PFSK-1 (cell line): Measurements from ENCODE around the gene C9orf43.

Experiments
- FOXP2 ChIP-seq: optimal IDR thresholded peaks from 2 replicates; pipeline ENCODE3; 2011; ENCODE audit warnings: borderline replicate concordance, control low read depth, inconsistent platforms; ENCODE audit not compliant: insufficient read depth; ENCODE audit errors: extremely low read length, extremely low read depth
- POLR2AphosphoS5 ChIP-seq: IDR thresholded peaks from 2 replicates; pipeline ENCODE4 v1.6.1; 2012; ENCODE audit warnings: low read depth, mild to moderate bottlenecking, control low read depth, low read length, moderate library complexity
- SIN3A ChIP-seq: IDR thresholded peaks from 2 replicates; pipeline ENCODE4 v1.6.1; 2012; ENCODE audit warnings: mild to moderate bottlenecking, low read length, moderate library complexity, borderline replicate concordance; ENCODE audit not compliant: insufficient read depth
- TAF1 ChIP-seq: IDR thresholded peaks from 2 replicates; pipeline ENCODE4 v1.6.1; 2012; ENCODE audit warnings: low read length, control low read depth, borderline replicate concordance; ENCODE audit not compliant: insufficient read depth
- TF ChIP-seq, protein P1 (sequence below), 2 experiments: IDR thresholded peaks; 2 replicates each; pipeline versions ENCODE4 v1.6.1 to v1.8.0; 2011 to 2012; ENCODE audit warnings: low read depth in 2 of 2, low read length in 2 of 2, control low read depth in 1 of 2, inconsistent platforms in 1 of 2, mild to moderate bottlenecking in 1 of 2, moderate library complexity in 1 of 2; ENCODE audit not compliant: insufficient read depth in 1 of 2

C9orf43 gene

DNA sequence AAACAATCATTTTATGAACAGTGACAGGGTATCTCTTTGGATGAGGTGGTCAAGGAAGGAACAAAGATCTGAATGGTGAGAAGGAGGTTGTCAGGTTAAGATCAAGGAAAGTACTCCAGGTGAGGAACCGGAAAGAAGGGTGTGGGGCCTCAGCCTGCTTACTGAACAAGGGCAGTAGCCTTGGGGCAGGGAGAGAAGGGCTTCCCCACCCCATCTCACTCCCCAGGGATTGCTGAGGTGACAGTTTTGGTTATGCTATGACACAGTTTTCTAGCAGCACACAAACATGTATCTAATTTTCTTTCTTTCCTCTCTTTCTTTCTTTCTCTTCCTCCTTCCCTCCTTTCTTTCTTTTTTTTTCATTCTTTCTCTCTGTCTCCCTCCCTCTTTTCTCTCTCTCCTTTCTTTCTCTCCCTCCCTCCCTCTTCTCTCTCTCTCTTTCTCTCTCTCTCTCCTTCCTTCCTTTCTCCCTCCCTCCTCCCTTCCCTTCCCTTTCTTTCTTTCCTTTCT lies 29.6 kb upstream of the C9orf43 start:
- TF ChIP-seq FOXP2 = no peak
- TF ChIP-seq, protein P1, sequence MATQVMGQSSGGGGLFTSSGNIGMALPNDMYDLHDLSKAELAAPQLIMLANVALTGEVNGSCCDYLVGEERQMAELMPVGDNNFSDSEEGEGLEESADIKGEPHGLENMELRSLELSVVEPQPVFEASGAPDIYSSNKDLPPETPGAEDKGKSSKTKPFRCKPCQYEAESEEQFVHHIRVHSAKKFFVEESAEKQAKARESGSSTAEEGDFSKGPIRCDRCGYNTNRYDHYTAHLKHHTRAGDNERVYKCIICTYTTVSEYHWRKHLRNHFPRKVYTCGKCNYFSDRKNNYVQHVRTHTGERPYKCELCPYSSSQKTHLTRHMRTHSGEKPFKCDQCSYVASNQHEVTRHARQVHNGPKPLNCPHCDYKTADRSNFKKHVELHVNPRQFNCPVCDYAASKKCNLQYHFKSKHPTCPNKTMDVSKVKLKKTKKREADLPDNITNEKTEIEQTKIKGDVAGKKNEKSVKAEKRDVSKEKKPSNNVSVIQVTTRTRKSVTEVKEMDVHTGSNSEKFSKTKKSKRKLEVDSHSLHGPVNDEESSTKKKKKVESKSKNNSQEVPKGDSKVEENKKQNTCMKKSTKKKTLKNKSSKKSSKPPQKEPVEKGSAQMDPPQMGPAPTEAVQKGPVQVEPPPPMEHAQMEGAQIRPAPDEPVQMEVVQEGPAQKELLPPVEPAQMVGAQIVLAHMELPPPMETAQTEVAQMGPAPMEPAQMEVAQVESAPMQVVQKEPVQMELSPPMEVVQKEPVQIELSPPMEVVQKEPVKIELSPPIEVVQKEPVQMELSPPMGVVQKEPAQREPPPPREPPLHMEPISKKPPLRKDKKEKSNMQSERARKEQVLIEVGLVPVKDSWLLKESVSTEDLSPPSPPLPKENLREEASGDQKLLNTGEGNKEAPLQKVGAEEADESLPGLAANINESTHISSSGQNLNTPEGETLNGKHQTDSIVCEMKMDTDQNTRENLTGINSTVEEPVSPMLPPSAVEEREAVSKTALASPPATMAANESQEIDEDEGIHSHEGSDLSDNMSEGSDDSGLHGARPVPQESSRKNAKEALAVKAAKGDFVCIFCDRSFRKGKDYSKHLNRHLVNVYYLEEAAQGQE (IDR thresholded peaks at IDR 0.05; ENCODE audit: insufficient read depth in 1 of 2, low read depth in 2 of 2, low read length in 2 of 2) = no peak
- TF ChIP-seq SIN3A = no peak
- no peak for TF ChIP-seq POLR2AphosphoS5
- no peak for TF ChIP-seq TAF1

DNA sequence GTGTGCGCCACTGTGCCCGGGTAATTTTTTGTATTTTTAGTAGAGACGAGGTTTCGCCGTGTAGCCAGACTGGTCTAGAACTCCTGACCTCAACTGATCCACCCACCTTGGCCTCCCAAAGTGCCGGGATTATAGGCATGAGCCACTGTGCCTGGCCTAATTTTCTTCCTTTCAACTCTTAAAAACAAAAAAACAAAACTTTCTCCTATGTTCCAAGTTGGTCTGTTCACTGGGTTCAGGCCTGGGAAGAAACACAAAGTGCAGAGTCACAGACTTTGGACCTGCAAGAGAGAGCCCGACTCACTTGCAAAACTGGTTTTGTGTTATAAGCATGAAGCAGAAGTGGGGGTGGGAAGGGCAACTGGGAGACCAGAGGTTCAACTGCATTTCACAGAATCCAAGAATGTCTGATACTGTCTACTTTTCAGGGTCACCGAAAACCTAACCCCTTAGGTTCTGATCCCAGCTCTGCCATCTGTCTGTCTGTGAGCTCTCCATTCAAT lies 28.6 kb upstream of the C9orf43 start:
- TF ChIP-seq, protein P1 (IDR thresholded peaks at IDR 0.05; ENCODE audit: insufficient read depth in 1 of 2, low read depth in 2 of 2, low read length in 2 of 2) = no peak
- TF ChIP-seq TAF1 (no peak), POLR2AphosphoS5 (no peak), FOXP2 (no peak), SIN3A (no peak)

DNA sequence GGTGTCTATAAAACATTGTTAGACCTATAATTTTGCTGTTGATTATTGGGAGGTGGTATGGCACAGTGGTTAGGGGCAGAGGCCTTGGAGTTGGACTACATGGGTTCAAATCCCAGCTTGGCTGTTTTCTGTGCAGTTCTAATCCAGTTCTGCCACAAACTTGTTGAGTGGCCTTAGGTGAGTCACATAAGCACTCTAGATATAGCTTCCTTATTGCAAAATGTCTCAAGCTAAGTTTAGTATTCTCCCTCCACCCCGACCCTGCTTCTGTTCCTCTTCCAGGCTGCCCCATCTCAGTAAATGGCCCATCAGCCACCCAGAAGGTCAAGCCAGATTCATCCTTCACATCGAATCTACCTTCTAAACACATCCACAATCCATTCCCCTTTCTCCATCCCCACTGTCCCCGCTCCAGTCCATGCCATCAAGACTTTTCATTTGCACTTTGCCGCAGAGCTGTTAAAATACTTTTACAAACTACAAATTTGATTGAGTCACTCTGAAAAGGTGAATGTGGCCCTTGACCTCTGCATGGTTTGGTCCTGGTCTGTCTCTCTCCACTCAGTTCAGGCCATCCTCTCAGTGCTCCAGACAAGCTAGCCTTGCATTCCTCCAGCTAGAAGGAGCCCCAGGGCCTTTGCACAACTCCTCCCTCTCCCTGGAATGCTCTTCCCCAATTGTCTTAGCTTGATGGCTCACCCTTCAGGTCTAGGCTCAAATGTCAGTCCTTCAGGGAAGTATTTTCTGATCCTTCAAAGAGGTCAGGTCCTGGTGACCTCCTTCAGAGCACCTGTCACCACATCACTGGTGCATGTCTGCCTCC lies 23.8 kb upstream of the C9orf43 start:
- TF ChIP-seq FOXP2 (no peak), SIN3A (no peak)

DNA sequence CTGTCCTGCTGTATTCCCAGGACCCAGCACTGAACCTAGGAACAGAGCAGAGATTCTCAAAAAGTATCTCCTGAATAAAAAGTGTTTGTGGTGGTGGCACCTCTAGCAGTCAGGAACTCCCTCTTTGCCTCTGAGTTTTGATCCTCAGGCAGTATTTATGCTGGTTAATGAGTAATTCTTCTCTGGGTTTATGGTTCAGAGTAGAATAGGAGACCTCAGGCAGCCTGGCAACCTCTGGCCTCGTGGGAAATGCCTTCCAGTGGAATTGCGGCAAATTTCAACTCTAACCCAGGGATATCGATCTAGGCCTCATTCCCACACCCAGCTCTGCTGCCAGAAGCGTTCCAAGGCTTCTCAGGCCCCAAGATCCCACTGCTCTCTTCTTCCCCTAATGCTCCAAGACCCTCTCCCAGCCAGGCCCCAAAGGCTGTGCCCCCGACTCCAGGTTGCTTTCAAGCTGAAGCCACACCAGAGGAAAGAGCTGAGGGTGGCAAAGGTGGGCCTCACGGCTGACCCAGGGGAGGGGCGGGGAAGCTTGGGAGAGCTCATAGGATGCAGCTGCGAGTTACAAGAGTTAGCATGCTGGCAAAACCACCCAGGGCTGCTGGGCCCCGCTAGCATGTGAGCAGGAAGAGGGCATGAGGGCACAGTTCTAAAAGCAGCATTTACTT lies 22.9 kb upstream of the C9orf43 start:
- no peak for TF ChIP-seq POLR2AphosphoS5
- TF ChIP-seq TAF1 = no peak
- no peak for TF ChIP-seq FOXP2
- TF ChIP-seq SIN3A = no peak
- TF ChIP-seq, protein P1 (IDR thresholded peaks at IDR 0.05; ENCODE audit: insufficient read depth in 1 of 2, low read depth in 2 of 2, low read length in 2 of 2) = no peak

DNA sequence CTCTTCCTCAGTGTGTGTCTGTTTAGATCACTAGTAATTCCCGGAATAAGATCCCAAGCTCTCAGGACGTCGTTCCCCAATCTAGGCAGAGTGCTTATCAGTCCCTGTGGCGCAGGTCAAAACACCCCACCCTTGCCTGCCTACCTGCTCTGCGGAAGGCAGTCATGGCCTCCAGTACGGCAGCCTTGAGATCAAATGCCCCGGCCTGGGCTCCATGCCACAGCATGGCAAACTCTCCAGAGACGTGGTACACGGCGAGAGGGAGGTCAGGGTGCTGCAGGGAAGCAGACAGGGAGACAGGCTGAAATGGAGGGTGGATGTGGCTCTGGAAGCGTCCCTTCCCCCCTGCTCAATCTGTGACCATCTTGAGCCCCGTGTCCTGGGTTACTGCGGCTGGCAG lies 21.7 kb upstream of the C9orf43 start:
- TF ChIP-seq TAF1 (no peak), POLR2AphosphoS5 (no peak), FOXP2 (no peak), SIN3A (no peak)
- TF ChIP-seq, protein P1 (IDR thresholded peaks at IDR 0.05; ENCODE audit: insufficient read depth in 1 of 2, low read depth in 2 of 2, low read length in 2 of 2) = no peak
